H1 (cell line): ENCODE measurements around the gene PBOV1. TPM values are rescaled to one million over a fixed set of nuclear protein-coding genes. Genes with fewer than 3 reads are reported as not detected.

ENCODE experiments used
- CTCF ChIA-PET: fragments of 300-600 bp; sonication (Branson Sonifier 250); formaldehyde crosslinking; loops from one replicate; lab custom pipeline; 2021; ENCODE audit not compliant: partially characterized antibody; lab: Charles Lee
- POLR2A ChIA-PET: fragments of 300-600 bp; sonication (Branson Sonifier 250); formaldehyde crosslinking; loops from one replicate; lab custom pipeline; 2021; ENCODE audit warnings: inconsistent platforms; ENCODE audit not compliant: partially characterized antibody; lab: Charles Lee
- DNase-seq, 2 experiments: peaks; one replicate each; pipeline versions ENCODE4 v3.0.0 to v3.0.0-alpha.2; 2010 to 2022; ENCODE audit warnings: low spot score in 2 of 2, low read depth in 1 of 2, mixed read lengths in 1 of 2
- FAIRE-seq: peaks from 2 replicates; lab custom pipeline; 2011; peaks lifted over from hg19 to GRCh38; lab: Jason Lieb, UNC
- H2AFZ ChIP-seq: 2 replicates; pipeline ENCODE4 v1.8.1; 2012; ENCODE audit warnings: low read length, inconsistent platforms
- H2AK5ac ChIP-seq: 2 replicates; pipeline ENCODE4 v1.6.1; 2013; ENCODE audit warnings: low read depth, low read length
- H2BK120ac ChIP-seq: replicated peaks from 2 replicates; pipeline ENCODE3; 2013; ENCODE audit warnings: low read depth, low read length, inconsistent platforms
- H2BK12ac ChIP-seq: 2 replicates; pipeline ENCODE4 v1.6.1; 2013; ENCODE audit warnings: low read depth, low read length
- H2BK15ac ChIP-seq: 2 replicates; pipeline ENCODE4 v1.6.1; 2013; ENCODE audit warnings: low read length
- H2BK20ac ChIP-seq: 2 replicates; pipeline ENCODE4 v1.6.1; 2013; ENCODE audit warnings: low read length
- H2BK5ac ChIP-seq: 2 replicates; pipeline ENCODE4 v1.6.1; 2013; ENCODE audit warnings: low read depth, low read length
- H3K14ac ChIP-seq: 2 replicates; pipeline ENCODE4 v1.6.1; 2013; ENCODE audit warnings: inconsistent platforms; ENCODE audit not compliant: insufficient read length
- H3K18ac ChIP-seq: 2 replicates; pipeline ENCODE4 v1.6.1; 2013; ENCODE audit warnings: low read length; ENCODE audit errors: extremely low read depth
- H3K23ac ChIP-seq: 2 replicates; pipeline ENCODE4 v1.6.1; 2013; ENCODE audit warnings: inconsistent platforms; ENCODE audit not compliant: insufficient read length
- H3K23me2 ChIP-seq: 2 replicates; pipeline ENCODE4 v1.6.1; 2013; ENCODE audit warnings: low read depth, low read length
- H3K27ac ChIP-seq: 2 replicates; pipeline ENCODE4 v1.6.1; 2011; ENCODE audit warnings: low read depth, low read length, inconsistent platforms
- H3K27me3 ChIP-seq, 4 experiments: replicated peaks in 1 of 4; 1 replicate in 1 of 4; 2 replicates in 3 of 4; pipeline versions ENCODE4 v1.6.1 to v1.8.1; 2011 to 2013; ENCODE audit warnings: low read length in 3 of 4, mild to moderate bottlenecking in 3 of 4, inconsistent platforms in 2 of 4, mixed read lengths in 2 of 4, moderate library complexity in 1 of 4; ENCODE audit not compliant: control insufficient read depth in 3 of 4, insufficient read depth in 3 of 4; ENCODE audit errors: extremely low read depth in 1 of 4
- H3K36me3 ChIP-seq, 4 experiments: 2 replicates each; pipeline versions ENCODE4 v1.6.1 to v1.8.1; 2011 to 2013; ENCODE audit warnings: mild to moderate bottlenecking in 4 of 4, low read length in 3 of 4, moderate library complexity in 2 of 4, control low read depth in 1 of 4, inconsistent platforms in 1 of 4; ENCODE audit not compliant: insufficient read depth in 4 of 4, control insufficient read depth in 2 of 4
- H3K4ac ChIP-seq: replicated peaks from 2 replicates; pipeline ENCODE3; 2013; ENCODE audit warnings: low read length, low read depth, mixed read lengths, inconsistent platforms; ENCODE audit not compliant: insufficient read length
- H3K4me1 ChIP-seq, 4 experiments: replicated peaks in 1 of 4; 1 replicate in 1 of 4; 2 replicates in 3 of 4; pipeline versions ENCODE4 v1.6.1 to v1.8.1; 2011 to 2013; ENCODE audit warnings: low read length in 3 of 4, inconsistent platforms in 2 of 4, mixed read lengths in 1 of 4; ENCODE audit not compliant: insufficient read depth in 4 of 4, control insufficient read depth in 3 of 4
- H3K4me2 ChIP-seq, 2 experiments: 2 replicates each; pipeline versions ENCODE4 v1.6.1 to v1.8.1; 2011 to 2013; ENCODE audit warnings: low read depth in 2 of 2, low read length in 2 of 2, control low read depth in 1 of 2, inconsistent platforms in 1 of 2, mild to moderate bottlenecking in 1 of 2; ENCODE audit not compliant: insufficient read depth in 1 of 2
- H3K4me3 ChIP-seq, 4 experiments: fragments of 200-600, 300-600 bp in 1 of 4; sonication (generic), shearing (Covaris generic), sonication (Bioruptor Twin) in 1 of 4; 2 replicates each; pipeline versions ENCODE4 v1.5.1 to v1.8.1; 2011 to 2016; ENCODE audit warnings: low read length in 4 of 4, low read depth in 3 of 4, control low read depth in 2 of 4, inconsistent platforms in 2 of 4, mild to moderate bottlenecking in 2 of 4, mixed read lengths in 1 of 4, moderate library complexity in 1 of 4; ENCODE audit not compliant: insufficient read depth in 2 of 4; ENCODE audit errors: extremely low read depth in 1 of 4
- H3K56ac ChIP-seq: replicated peaks from 2 replicates; pipeline ENCODE3; 2013; ENCODE audit warnings: low read depth, mild to moderate bottlenecking, mixed read lengths, low read length, inconsistent platforms; ENCODE audit not compliant: insufficient read length
- H3K79me1 ChIP-seq: 2 replicates; pipeline ENCODE4 v1.6.1; 2013; ENCODE audit warnings: low read depth, low read length, control low read depth
- H3K79me2 ChIP-seq, 2 experiments: 2 replicates each; pipeline versions ENCODE4 v1.6.1 to v1.8.1; 2012 to 2013; ENCODE audit warnings: low read length in 2 of 2, mild to moderate bottlenecking in 2 of 2, inconsistent platforms in 1 of 2; ENCODE audit not compliant: insufficient read depth in 2 of 2, control insufficient read depth in 1 of 2
- H3K9ac ChIP-seq, 4 experiments: replicated peaks in 1 of 4; 1 replicate in 1 of 4; 2 replicates in 3 of 4; pipeline versions ENCODE4 v1.6.1 to v1.8.1; 2011 to 2013; ENCODE audit warnings: low read depth in 3 of 4, low read length in 3 of 4, control low read depth in 2 of 4, mild to moderate bottlenecking in 2 of 4, moderate library complexity in 2 of 4, inconsistent platforms in 1 of 4; ENCODE audit errors: extremely low read depth in 1 of 4
- H3K9me3 ChIP-seq, 2 experiments: 2 replicates each; pipeline versions ENCODE4 v1.6.1 to v1.8.1; 2012 to 2013; ENCODE audit warnings: mild to moderate bottlenecking in 2 of 2, moderate library complexity in 2 of 2, control low read depth in 1 of 2, inconsistent platforms in 1 of 2, low read depth in 1 of 2, low read length in 1 of 2, mixed read lengths in 1 of 2; ENCODE audit not compliant: insufficient read depth in 2 of 2
- H4K20me1 ChIP-seq, 2 experiments: replicated peaks in 1 of 2; 2 replicates each; pipeline versions ENCODE3 to v1.8.1; 2011 to 2013; ENCODE audit warnings: inconsistent platforms in 2 of 2, low read length in 2 of 2, mild to moderate bottlenecking in 1 of 2; ENCODE audit not compliant: insufficient read depth in 2 of 2, control insufficient read depth in 1 of 2
- H4K5ac ChIP-seq: 2 replicates; pipeline ENCODE4 v1.6.1; 2013; ENCODE audit warnings: low read length, low read depth, mixed read lengths, inconsistent platforms; ENCODE audit not compliant: insufficient read length
- H4K8ac ChIP-seq: 2 replicates; pipeline ENCODE4 v1.8.0; 2013; ENCODE audit warnings: mild to moderate bottlenecking, moderate library complexity, low read length, inconsistent platforms; ENCODE audit not compliant: insufficient read depth; ENCODE audit errors: extremely low read depth
- H4K91ac ChIP-seq: replicated peaks from 2 replicates; pipeline ENCODE3; 2013; ENCODE audit warnings: low read length, mixed read lengths, inconsistent platforms; ENCODE audit not compliant: insufficient read length
- BACH1 ChIP-seq: IDR thresholded peaks from 2 replicates; pipeline ENCODE4 v1.6.1; 2012; ENCODE audit warnings: low read length, improper control_type of control experiment
- SIN3A ChIP-seq, 2 experiments: IDR thresholded peaks in 1 of 2; conservative IDR thresholded peaks in 1 of 2; 2 replicates each; pipeline ENCODE4 v1.6.1; 2011 to 2012; ENCODE audit warnings: low read length in 2 of 2, improper control_type of control experiment in 1 of 2, low read depth in 1 of 2, mild to moderate bottlenecking in 1 of 2
- WGBS, 2 experiments: shearing (Covaris generic) in 1 of 2; methylation state at CpG; one replicate each; pipeline versions ENCODE4 v1.1.6 to v1.1.7; 2013 to 2015; ENCODE audit warnings: low lambda C conversion rate in 2 of 2, mixed read lengths in 2 of 2, inconsistent platforms in 1 of 2, low coverage in 1 of 2, missing lambda C conversion rate in 1 of 2; ENCODE audit not compliant: insufficient replicate concordance in 2 of 2, insufficient coverage in 1 of 2, insufficient read length in 1 of 2; ENCODE audit errors: extremely low coverage in 1 of 2, missing lambda C conversion rate in 1 of 2; 5-methylcytosine and 5-hydroxymethylcytosine counted together
- polyA plus RNA-seq, 7 experiments: library from polyadenylated mRNA; depleted of rRNA in 3 of 7; stranded (reverse) in 5 of 7; unstranded in 2 of 7; fragments of >200 nt in 5 of 7; fragments of 200-250 nt in 2 of 7; gene quantifications; 1 replicate in 5 of 7; 2 replicates in 1 of 7; 4 replicates in 1 of 7; pipeline versions ENCODE4 v1.2.1 to v1.2.3, GENCODE V29; 2011 to 2013; ENCODE audit warnings: missing spikeins in 2 of 7, mixed read lengths in 2 of 7
- total RNA-seq: library from RNA; stranded (reverse); fragmentation: NEBNext Ultra II Directional; extraction: Animal tissue kit (Norgen Biotek cat#: 25700); gene quantifications from 2 replicates; pipeline ENCODE4 v1.2.1, GENCODE V29; 2021

Gene PBOV1
- total and polyA plus RNA-seq, 2 of the 8 experiments (the other 6 are each of a cell fraction or from before 2014, with no cell fraction given), result not detected

DNA sequence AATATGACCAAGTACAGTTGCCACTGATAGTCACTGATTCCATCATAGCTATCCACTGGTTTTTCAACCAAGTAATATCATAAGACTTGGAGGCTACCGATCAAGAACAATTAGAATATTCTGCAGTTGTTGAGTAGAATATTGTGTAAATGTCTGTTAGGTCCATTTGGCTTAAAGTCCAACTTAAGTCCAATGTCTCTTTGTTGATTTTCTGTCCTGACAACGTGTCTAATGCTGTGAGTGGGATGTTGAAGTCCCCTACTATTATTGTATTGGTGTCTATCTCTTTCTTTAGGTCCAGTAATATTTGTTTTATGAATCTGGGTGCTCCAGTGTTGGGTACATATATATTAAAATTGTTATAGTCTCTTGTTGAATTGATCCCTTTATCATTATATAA is 42.7 kb downstream of the PBOV1 start:
- POLR2A ChIA-PET, result no interaction called here
- no peak overlapping the region for H4K8ac ChIP-seq

More for the DNA sequence above, 42.7 kb downstream of the PBOV1 start:
- Histone ChIP-seq H4K5ac (no peak overlapping the region), H3K27ac (no peak overlapping the region), H2AFZ (no peak overlapping the region), H2BK15ac (no peak overlapping the region), H3K18ac (no peak overlapping the region), H3K36me3 (peaks cover 0 to 13% (median 6%) of the 10 kb centered on the region in 4 experiments; a peak in 5 of 8 replicates), H2BK120ac (no peak overlapping the region), H3K4me1 (peaks cover 0 to 5% (median under 1%) of the 10 kb centered on the region in 4 experiments; a peak in 2 of 7 replicates), H3K79me1 (no peaks in the 10 kb centered on the region), H3K14ac (no peak overlapping the region), H3K56ac (no peak overlapping the region), H3K4me3 (no peak overlapping the region), H3K23me2 (no peaks in the 10 kb centered on the region), H4K20me1 (no peaks in the 10 kb centered on the region), H3K9me3 (peaks cover 9 to 12% of the 10 kb centered on the region in 2 experiments), H3K9ac (no peak overlapping the region), H4K91ac (no peak overlapping the region), H3K4ac (no peak overlapping the region), H3K4me2 (no peak overlapping the region), H3K27me3 (no peaks in the 10 kb centered on the region), H2BK12ac (no peak overlapping the region), H2AK5ac (no peak overlapping the region), H2BK20ac (no peak overlapping the region), H2BK5ac (no peak overlapping the region), H3K79me2 (no peaks in the 10 kb centered on the region; a peak in 1 of 4 replicates), H3K23ac (no peak overlapping the region)
- 85% methylated on average over 2 of the region's 2 CpGs; no CpG with 5 or more reads in 1 of the 2 experiments for WGBS, 2 experiments
- no peak for FAIRE-seq
- no peak for DNase-seq
- TF ChIP-seq BACH1 (no peak), SIN3A (conservative IDR thresholded peaks at IDR 0.05 in 1 of 2, IDR thresholded peaks at IDR 0.05 in 1 of 2; ENCODE audit: low read depth in 1 of 2, low read length in 2 of 2) (no peak)
- CTCF ChIA-PET, result no interaction called here

Other genes starting within 250 kb of the PBOV1 start
- gene PERP, start 111.1 kb downstream of the PBOV1 start, total RNA-seq, result 26.7 and 26.8 TPM in 2 replicates
- gene PERP, start 111.1 kb downstream of the PBOV1 start, polyA plus RNA-seq (2011; rRNA removed), result 21.0 and 21.4 TPM in 2 replicates
- gene ARFGEF3, start 56.6 kb downstream of the PBOV1 start, total RNA-seq, result 22.9 and 23.2 TPM in 2 replicates
- gene ARFGEF3, start 56.6 kb downstream of the PBOV1 start, polyA plus RNA-seq (2011; rRNA removed), result 5.6 and 5.8 TPM in 2 replicates
- gene SMIM28, start 159.4 kb upstream of the PBOV1 start, total RNA-seq, result not detected in 2 replicates
- gene SMIM28, start 159.4 kb upstream of the PBOV1 start, polyA plus RNA-seq (2011; rRNA removed), result not detected in 2 replicates
- gene HEBP2, start 185.7 kb upstream of the PBOV1 start, total RNA-seq, result 37.9 and 42.8 TPM in 2 replicates
- 6.5 and 12.0 TPM in 2 replicates for gene HEBP2, start 185.7 kb upstream of the PBOV1 start, polyA plus RNA-seq (2011; rRNA removed)